HS-5 (cell line): ENCODE measurements around the gene AQR.

ENCODE experiments used
- DNase-seq: peaks from one replicate; pipeline ENCODE4 v3.0.0-alpha.2; 2012; ENCODE audit warnings: low read depth

AQR gene

DNA sequence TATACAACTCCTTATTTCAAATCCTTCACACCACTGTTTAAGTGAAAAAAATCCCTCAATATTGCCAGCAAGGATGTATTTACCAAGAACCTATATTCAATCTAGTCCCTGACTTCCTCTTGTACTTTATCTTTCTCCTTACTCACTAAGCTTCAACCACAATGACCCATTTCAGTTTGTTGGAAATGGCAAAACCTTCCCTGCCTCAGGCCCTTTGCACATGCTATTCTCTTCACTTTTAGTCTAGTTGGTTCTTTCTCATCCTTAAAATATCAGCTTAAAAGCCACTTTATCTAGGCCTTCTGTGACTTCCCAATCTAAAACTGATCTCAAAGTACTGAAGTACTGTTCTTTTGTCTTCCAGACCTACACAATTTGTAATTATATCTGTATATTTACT, 92.9 kb downstream of the AQR start:
- no peak for DNase-seq

- no peak for DNase-seq
Measured at GRCh38 chr15:34869110-34869509, 100.4 kb downstream of the AQR start.

DNA sequence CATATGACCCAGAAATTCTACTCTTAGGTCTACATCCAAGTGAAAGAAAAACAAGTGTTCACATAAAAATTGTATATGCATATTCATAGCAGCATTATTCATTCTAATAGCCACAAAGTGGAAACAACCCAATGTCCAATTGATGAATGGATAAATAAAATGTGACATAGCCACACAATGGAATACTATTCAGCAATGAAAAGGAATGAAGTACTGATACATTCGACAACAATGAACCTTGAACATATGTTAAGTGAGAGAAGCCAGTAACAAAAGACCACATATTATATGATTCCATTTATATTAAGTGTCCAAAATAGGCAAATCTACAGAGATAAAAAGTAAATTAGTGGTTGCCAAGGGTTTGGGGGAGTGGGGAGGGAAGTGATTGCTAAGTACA, 104.0 kb downstream of the AQR start:
- DNase-seq: no peak

- no peak for DNase-seq
Measured at GRCh38 chr15:34861214-34861613, 108.3 kb downstream of the AQR start.

DNA sequence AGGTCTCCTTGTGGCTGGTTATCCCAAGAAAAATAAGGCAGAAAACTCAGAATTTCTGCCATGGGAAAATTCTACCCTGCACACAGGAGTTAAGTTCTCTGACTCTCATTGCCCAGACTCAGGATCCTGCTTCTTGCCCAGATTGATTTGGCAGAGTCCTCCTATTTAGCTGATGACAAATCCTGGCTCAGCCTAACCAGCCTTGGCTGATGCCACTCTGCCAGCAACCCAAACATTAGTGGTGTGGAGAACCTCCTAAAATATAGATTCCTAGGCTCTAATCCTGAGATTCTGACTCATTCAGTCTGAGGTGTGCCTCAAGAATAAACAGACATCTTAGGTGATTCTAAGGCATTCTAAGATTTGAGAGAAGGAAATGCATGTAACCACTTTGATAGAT, 113.6 kb downstream of the AQR start:
- peak; percentile 9 for DNase-seq

GRCh38 chr15:34855413-34855812, 114.1 kb downstream of the AQR start:
- DNase-seq: peak; percentile 33

DNA sequence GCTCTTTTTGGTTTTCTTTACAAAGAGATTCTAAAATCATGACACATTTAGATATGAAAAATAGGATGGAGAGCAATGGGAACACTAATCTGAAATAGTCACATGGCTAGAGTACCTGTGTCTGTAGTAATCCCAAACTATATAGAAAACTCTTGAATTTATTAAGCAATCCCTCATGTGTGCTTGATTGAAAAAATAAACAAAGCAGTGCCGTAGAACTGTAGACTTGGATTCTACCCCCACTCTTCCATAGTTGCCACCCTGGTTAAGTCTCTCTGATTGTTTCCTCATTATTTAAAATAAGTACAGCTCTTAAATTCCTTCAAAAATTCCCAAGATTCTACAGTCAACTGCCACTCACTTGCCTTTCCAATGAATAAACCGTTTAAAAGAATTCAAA, 115.3 kb downstream of the AQR start:
- DNase-seq: no peak

GRCh38 chr15:34853001-34853758, 116.4 kb downstream of the AQR start:
- DNase-seq: no peak

DNA sequence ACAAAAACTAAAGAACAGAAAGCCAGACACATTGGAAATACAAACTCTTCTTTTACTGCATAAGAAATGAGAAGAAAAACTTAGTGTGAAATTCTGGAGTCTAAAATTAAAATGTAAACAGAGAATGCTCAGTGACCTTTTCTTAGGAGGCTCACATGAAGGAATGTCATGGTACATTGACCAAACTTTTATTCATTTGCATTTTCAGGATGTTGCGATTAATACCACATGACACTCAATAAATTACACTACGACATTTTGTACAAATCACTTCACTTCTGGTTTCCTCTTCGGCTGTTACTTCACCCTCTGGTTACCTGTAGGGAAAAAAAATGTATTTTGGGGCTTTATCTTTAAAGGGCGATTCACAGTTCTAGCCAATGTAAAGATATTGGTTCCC, 117.8 kb downstream of the AQR start:
- no peak for DNase-seq

GRCh38 chr15:34851007-34851406, 118.5 kb downstream of the AQR start:
- DNase-seq: no peak

- DNase-seq: no peak
Measured at GRCh38 chr15:34850121-34850520, 119.4 kb downstream of the AQR start.

- DNase-seq: no peak
Measured at GRCh38 chr15:34849364-34849959, 120.1 kb downstream of the AQR start.

DNA sequence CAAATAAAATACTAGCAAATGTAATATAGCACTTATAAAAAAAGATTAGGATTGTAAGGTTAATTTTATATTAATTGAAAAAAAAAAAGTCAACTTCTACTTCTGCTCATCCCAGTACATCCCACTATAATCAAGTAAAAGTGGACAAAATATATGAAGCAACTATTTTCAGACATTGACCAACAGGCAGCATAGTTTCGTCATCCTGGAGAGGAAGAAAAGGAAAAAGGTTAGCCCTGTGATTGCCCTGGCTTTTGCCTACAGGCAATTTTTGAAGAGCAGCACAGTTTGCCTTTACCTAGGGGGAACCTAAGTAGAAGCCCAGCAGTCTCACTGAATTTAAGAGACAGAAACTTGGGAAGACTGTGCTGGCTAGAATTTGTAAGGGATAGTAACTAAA, 121.9 kb downstream of the AQR start:
- DNase-seq: no peak

- DNase-seq: peak; percentile 23
Measured at GRCh38 chr15:34841262-34841725, 128.2 kb downstream of the AQR start.

DNA sequence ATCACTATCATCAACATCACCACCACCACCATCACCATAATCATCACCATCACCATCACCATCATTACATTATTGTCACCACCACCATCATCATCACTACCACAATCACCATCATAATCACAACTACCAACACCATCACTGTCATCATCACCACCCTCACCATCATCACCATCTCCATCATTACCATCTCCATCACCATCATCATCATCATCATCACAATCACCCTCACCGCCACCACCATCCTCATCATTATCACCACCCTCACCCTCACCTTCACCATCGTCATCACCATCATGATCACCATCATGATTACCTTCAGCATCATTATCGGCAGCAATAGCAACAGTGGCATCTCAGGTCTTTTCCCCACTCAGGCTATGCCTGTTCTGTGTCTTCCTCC, 131.3 kb downstream of the AQR start:
- DNase-seq: no peak

- DNase-seq: peak; percentile 77
Measured at GRCh38 chr15:34837246-34838016, 132.1 kb downstream of the AQR start.

GRCh38 chr15:34828145-34828911, 141.2 kb downstream of the AQR start:
- no peak for DNase-seq

DNA sequence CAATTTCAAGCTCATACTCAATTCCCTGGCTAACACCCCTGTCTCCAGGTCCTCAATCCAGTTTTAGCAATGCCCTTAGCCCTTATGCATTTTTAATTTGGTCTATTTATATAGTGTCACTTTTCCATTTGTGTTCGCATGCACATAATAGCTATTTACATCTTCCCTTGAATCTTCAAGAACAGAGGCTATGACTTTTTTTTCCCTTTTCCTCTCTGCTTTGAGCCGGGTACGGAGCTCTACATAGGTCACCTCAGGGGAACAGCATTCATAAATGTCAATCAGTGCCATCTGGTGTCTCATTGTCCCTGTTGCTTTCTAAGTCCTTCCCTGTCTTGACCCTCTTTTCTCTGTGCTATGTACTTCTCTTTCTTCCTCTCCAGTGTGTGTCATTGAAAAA, 147.7 kb downstream of the AQR start:
- DNase-seq: no peak

GRCh38 chr15:34820110-34820509, 149.4 kb downstream of the AQR start:
- DNase-seq: no peak

DNA sequence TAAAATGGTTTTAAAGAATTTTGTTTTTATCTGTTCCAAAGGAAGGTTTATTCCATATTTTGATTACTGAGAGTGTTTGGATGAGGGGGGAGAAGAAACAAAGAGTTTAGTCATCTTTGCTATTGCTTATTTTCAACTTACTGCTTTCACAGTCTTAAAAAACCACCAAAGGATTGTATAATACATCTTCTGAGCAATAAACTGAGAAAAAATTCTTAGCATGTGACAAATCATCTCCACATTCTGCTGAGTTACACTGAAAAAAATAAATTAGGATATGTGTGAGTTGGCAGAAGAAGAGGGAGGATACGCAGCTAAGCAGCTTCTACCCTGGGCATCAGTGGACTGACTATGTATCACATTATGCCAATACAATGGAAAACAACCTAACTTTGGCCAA, 151.0 kb downstream of the AQR start:
- DNase-seq: no peak

DNA sequence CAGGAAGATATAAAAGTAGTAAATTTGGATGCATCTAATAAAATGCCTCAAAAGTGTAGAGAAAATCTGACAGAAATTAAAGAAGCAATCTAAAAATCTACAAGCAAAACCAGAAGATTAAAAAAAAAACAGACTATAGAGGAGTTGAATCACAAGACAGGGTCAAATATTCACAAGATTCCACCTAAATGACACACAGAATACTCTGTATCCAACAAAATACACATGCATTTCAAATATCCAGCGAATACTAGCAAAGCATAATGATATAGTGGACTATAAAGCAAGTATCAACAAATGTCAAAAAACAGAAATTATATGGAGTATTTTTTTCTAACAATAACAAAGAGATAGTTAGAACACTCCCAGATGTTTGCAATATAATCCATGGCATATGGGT, 153.7 kb downstream of the AQR start:
- no peak for DNase-seq

GRCh38 chr15:34813446-34814190, 155.9 kb downstream of the AQR start:
- no peak for DNase-seq
